ENCODE results near the gene GJC3. TPM values are rescaled to one million over a fixed set of nuclear protein-coding genes. Genes with fewer than 3 reads are reported as not detected.
A peak's percentile ranks its signal among the peaks of the same experiment; 100 is the strongest.
"Not testable (repeated sequence)": the region's sequence is repeated elsewhere in the genome, so short reads cannot be mapped to it uniquely, and the experiment has no call there.

The GJC3 gene
- total RNA-seq = under 1 TPM in 1 of 4 donors, not detected in 3; 0.79 TPM

- Histone ChIP-seq H3K4me3 (no peak within 1 kb of the TSS), H3K27me3 (no peaks in the 10 kb centered on the region), H3K9me3 (no peaks in the 10 kb centered on the region), H3K4me1 (no peaks in the 10 kb centered on the region), H3K36me3 (no peaks in the 10 kb centered on the region), H3K27ac (peak within 1 kb of the TSS in 1 of 2 donors; percentile 2)
- no peak for TF ChIP-seq POLR2A (IDR thresholded peaks at IDR 0.05)
- TF ChIP-seq CTCF (IDR thresholded peaks at IDR 0.05) = peak in 2 of 4 experiments; percentile 12 to 44
- DNase-seq = peak; percentile 20 to 33
- intact Hi-C loops (cut with DNase I; ENCODE audit: low total_unique reads) = no loop called here
Observed at GRCh38 chr7:99928994-99929729, at the start of gene GJC3. Gene GJC3, minus strand, starts transcription at chr7:99929620. Its CDS starts 0 bp downstream, at chr7:99929620.

- Histone ChIP-seq H3K4me1 (no peaks in the 10 kb centered on the region), H3K9me3 (no peaks in the 10 kb centered on the region), H3K36me3 (no peaks in the 10 kb centered on the region), H3K27me3 (no peaks in the 10 kb centered on the region), H3K27ac (no peak overlapping the region), H3K4me3 (no peak overlapping the region)
- no peak for TF ChIP-seq CTCF (IDR thresholded peaks at IDR 0.05)
- no peak for TF ChIP-seq POLR2A (IDR thresholded peaks at IDR 0.05)
- intact Hi-C loops (cut with DNase I; ENCODE audit: low total_unique reads) = no loop called here
- DNase-seq = no peak
Observed at GRCh38 chr7:99976626-99977025, 47.2 kb upstream of the GJC3 start.

- intact Hi-C loops (cut with DNase I; ENCODE audit: low total_unique reads) = no loop called here
Observed at GRCh38 chr7:99975782-99976521, 46.5 kb upstream of the GJC3 start, which contains the start of gene AZGP1. Gene AZGP1, minus strand, starts transcription at chr7:99976031. Its CDS starts 11 bp downstream, at chr7:99976020.

GRCh38 chr7:99974681-99975080, 45.3 kb upstream of the GJC3 start:
- H3K9me3 ChIP-seq = no peaks in the 10 kb centered on the region
- no peak overlapping the region for H3K27ac ChIP-seq
- TF ChIP-seq POLR2A (IDR thresholded peaks at IDR 0.05) (no peak), CTCF (IDR thresholded peaks at IDR 0.05) (no peak)
- H3K4me1 ChIP-seq = no peaks in the 10 kb centered on the region
- H3K36me3 ChIP-seq = no peaks in the 10 kb centered on the region
- DNase-seq = no peak
- no peaks in the 10 kb centered on the region for H3K27me3 ChIP-seq
- no peak overlapping the region for H3K4me3 ChIP-seq
- intact Hi-C loops (cut with DNase I; ENCODE audit: low total_unique reads) = no loop called here

More at GRCh38 chr7:99975782-99976521, 46.5 kb upstream of the GJC3 start, which contains the start of gene AZGP1:
- Histone ChIP-seq H3K27me3 (no peaks in the 10 kb centered on the region), H3K4me1 (no peaks in the 10 kb centered on the region), H3K27ac (no peak within 1 kb of the TSS), H3K4me3 (no peak within 1 kb of the TSS), H3K36me3 (no peaks in the 10 kb centered on the region), H3K9me3 (no peaks in the 10 kb centered on the region)
- no peak for DNase-seq
- TF ChIP-seq POLR2A (IDR thresholded peaks at IDR 0.05) (no peak), CTCF (IDR thresholded peaks at IDR 0.05) (no peak)

- H3K27me3 ChIP-seq; H3K9me3 ChIP-seq; H3K4me3 ChIP-seq; H3K4me1 ChIP-seq; intact Hi-C loops (cut with DNase I; ENCODE audit: low total_unique reads); H3K36me3 ChIP-seq; H3K27ac ChIP-seq; DNase-seq: not testable (repeated sequence)
Observed at GRCh38 chr7:99973817-99974216, 44.4 kb upstream of the GJC3 start.
